Measurements from ENCODE around the gene ENDOD1.

ENDOD1 gene

GRCh38 chr11:95088946-95089619 lies 563 bp upstream of the ENDOD1 start:
- no peak for DNase-seq (ENCODE audit: low spot score)
- Histone ChIP-seq H3K4me3 (ENCODE audit: severe bottlenecking) (peak overlapping the region; percentile 52), H3K9me3 (ENCODE audit: severe bottlenecking) (no peaks in the 10 kb centered on the region), H3K27me3 (ENCODE audit: insufficient read depth, poor library complexity, severe bottlenecking) (no peaks in the 10 kb centered on the region), H3K4me1 (ENCODE audit: insufficient read depth, poor library complexity, severe bottlenecking) (peaks cover 18% of the 10 kb centered on the region), H3K36me3 (ENCODE audit: low read depth) (no peaks in the 10 kb centered on the region), H3K27ac (ENCODE audit: poor library complexity, severe bottlenecking) (no peak overlapping the region)
- no peak for ATAC-seq (ENCODE audit: low read depth)
- TF ChIP-seq CTCF (IDR thresholded peaks at IDR 0.05; ENCODE audit: poor library complexity, severe bottlenecking) = no peak

- Histone ChIP-seq H3K4me1 (ENCODE audit: insufficient read depth, poor library complexity, severe bottlenecking) (peaks cover 20% of the 10 kb centered on the region), H3K36me3 (ENCODE audit: low read depth) (no peaks in the 10 kb centered on the region), H3K27me3 (ENCODE audit: insufficient read depth, poor library complexity, severe bottlenecking) (no peaks in the 10 kb centered on the region), H3K27ac (ENCODE audit: poor library complexity, severe bottlenecking) (no peak overlapping the region), H3K9me3 (ENCODE audit: severe bottlenecking) (no peaks in the 10 kb centered on the region), H3K4me3 (ENCODE audit: severe bottlenecking) (no peak overlapping the region)
- DNase-seq (ENCODE audit: low spot score) (no peak), ATAC-seq (ENCODE audit: low read depth) (no peak)
- TF ChIP-seq CTCF (IDR thresholded peaks at IDR 0.05; ENCODE audit: poor library complexity, severe bottlenecking) = no peak
Observed at GRCh38 chr11:95091663-95092180, 2.1 kb downstream of the ENDOD1 start.

GRCh38 chr11:95092549-95093324 lies 3.1 kb downstream of the ENDOD1 start:
- Histone ChIP-seq H3K9me3 (ENCODE audit: severe bottlenecking) (no peaks in the 10 kb centered on the region), H3K36me3 (ENCODE audit: low read depth) (no peaks in the 10 kb centered on the region), H3K27ac (ENCODE audit: poor library complexity, severe bottlenecking) (peak overlapping the region; percentile 6), H3K27me3 (ENCODE audit: insufficient read depth, poor library complexity, severe bottlenecking) (no peaks in the 10 kb centered on the region), H3K4me3 (ENCODE audit: severe bottlenecking) (no peak overlapping the region), H3K4me1 (ENCODE audit: insufficient read depth, poor library complexity, severe bottlenecking) (peaks cover 20% of the 10 kb centered on the region)
- peak; percentile 15; the same call in 2 of the 3 replicates for ATAC-seq (ENCODE audit: low read depth)
- DNase-seq (ENCODE audit: low spot score) = no peak
- peak; percentile 35 for TF ChIP-seq CTCF (IDR thresholded peaks at IDR 0.05; ENCODE audit: poor library complexity, severe bottlenecking)

GRCh38 chr11:95093548-95093947 lies 3.9 kb downstream of the ENDOD1 start:
- TF ChIP-seq CTCF (IDR thresholded peaks at IDR 0.05; ENCODE audit: poor library complexity, severe bottlenecking) = no peak
- no peak overlapping the region for H3K27ac ChIP-seq (ENCODE audit: poor library complexity, severe bottlenecking)
- H3K9me3 ChIP-seq (ENCODE audit: severe bottlenecking) = no peaks in the 10 kb centered on the region
- H3K27me3 ChIP-seq (ENCODE audit: insufficient read depth, poor library complexity, severe bottlenecking) = no peaks in the 10 kb centered on the region
- no peaks in the 10 kb centered on the region for H3K36me3 ChIP-seq (ENCODE audit: low read depth)
- no peak for DNase-seq (ENCODE audit: low spot score)
- H3K4me1 ChIP-seq (ENCODE audit: insufficient read depth, poor library complexity, severe bottlenecking) = peaks cover 20% of the 10 kb centered on the region
- no peak for ATAC-seq (ENCODE audit: low read depth)
- H3K4me3 ChIP-seq (ENCODE audit: severe bottlenecking) = no peak overlapping the region
